GM12875 (cell line): ENCODE measurements around the gene ITGA4.

Source experiments
- H3K4me3 ChIP-seq: one replicate; pipeline ENCODE4 v1.5.1; 2011; ENCODE audit warnings: low read depth, low read length, control low read depth
- CTCF ChIP-seq: IDR thresholded peaks from 2 replicates; pipeline ENCODE4 v1.5.1; 2011; ENCODE audit warnings: low read depth, mild to moderate bottlenecking, control low read depth, inconsistent platforms, low read length, moderate library complexity, borderline replicate concordance; ENCODE audit not compliant: insufficient read depth

ITGA4 gene

GRCh38 chr2:181457121-181457740, at the start of gene ITGA4:
Gene ITGA4, plus strand, starts transcription at chr2:181457386. Its CDS starts 269 bp downstream, at chr2:181457655.
- peak within 1 kb of the TSS; percentile 94 for H3K4me3 ChIP-seq
- TF ChIP-seq CTCF: peak; percentile 97

- no peak for TF ChIP-seq CTCF
These were observed 48.3 kb upstream of the ITGA4 start for GRCh38 chr2:181408861-181409260.

GRCh38 chr2:181411105-181411849, 45.9 kb upstream of the ITGA4 start:
- TF ChIP-seq CTCF: no peak
- H3K4me3 ChIP-seq: no peak overlapping the region

More at GRCh38 chr2:181408861-181409260, 48.3 kb upstream of the ITGA4 start:
- H3K4me3 ChIP-seq: no peak overlapping the region

- no peak for TF ChIP-seq CTCF
These were observed 37.9 kb upstream of the ITGA4 start for GRCh38 chr2:181419129-181419855.

GRCh38 chr2:181420259-181421130, 36.7 kb upstream of the ITGA4 start:
- no peak overlapping the region for H3K4me3 ChIP-seq

More at GRCh38 chr2:181419129-181419855, 37.9 kb upstream of the ITGA4 start:
- no peak overlapping the region for H3K4me3 ChIP-seq

More at GRCh38 chr2:181420259-181421130, 36.7 kb upstream of the ITGA4 start:
- no peak for TF ChIP-seq CTCF
